ENCODE results near the gene SLC22A7. TPM values are rescaled to one million over a fixed set of nuclear protein-coding genes. Genes with fewer than 3 reads are reported as not detected.
"Not testable (repeated sequence)": the region's sequence is repeated elsewhere in the genome, so short reads cannot be mapped to it uniquely, and the experiment has no call there.

SLC22A7 gene
- total RNA-seq, 1 experiment from 2014 or later, result not detected

GRCh38 chr6:43298565-43299337, 691 bp downstream of the SLC22A7 start:
- Mint-ChIP-seq H3K27me3 (ENCODE audit: unreplicated experiment) (peaks cover 40% of the 10 kb centered on the region), H3K36me3 (ENCODE audit: insufficient read depth, unreplicated experiment) (no peaks in the 10 kb centered on the region), H3K27ac (ENCODE audit: unreplicated experiment) (no peak overlapping the region), H3K4me3 (ENCODE audit: low read depth, unreplicated experiment) (no peak overlapping the region), H3K4me1 (ENCODE audit: low read depth, unreplicated experiment) (no peaks in the 10 kb centered on the region), H3K9me3 (ENCODE audit: low read depth, unreplicated experiment) (no peaks in the 10 kb centered on the region)
- BruUV-seq (replicated peaks), result no TSS peak
- intact Hi-C loops (cut with micrococcal nuclease; ENCODE audit: unreplicated experiment), result no loop called here
- CTCF ChIA-PET, result interaction anchor here (1.9 kb wide), 1 partner anchor 10 kb away, joined by 7 read pairs; the partner anchor contains the start of gene CRIP3
- TF ChIP-seq CTCF (IDR thresholded peaks at IDR 0.05; ENCODE audit: unreplicated experiment), result no peak
- no peak for DNase-seq

- CTCF ChIA-PET, result interaction anchor here (0.9 to 1.2 kb wide), 2 partner anchors 9 to 20 kb away, joined by 3 read pairs; partner anchors contain the start of gene CRIP3
- no peak overlapping the region for H3K27ac Mint-ChIP-seq (ENCODE audit: unreplicated experiment)
- H3K4me1 Mint-ChIP-seq (ENCODE audit: low read depth, unreplicated experiment), result no peaks in the 10 kb centered on the region
- no TSS peak for BruUV-seq (replicated peaks)
- H3K27me3 Mint-ChIP-seq (ENCODE audit: unreplicated experiment), result peaks cover 40% of the 10 kb centered on the region
- intact Hi-C loops (cut with micrococcal nuclease; ENCODE audit: unreplicated experiment), result no loop called here
- DNase-seq, result no peak
- no peak overlapping the region for H3K4me3 Mint-ChIP-seq (ENCODE audit: low read depth, unreplicated experiment)
- H3K36me3 Mint-ChIP-seq (ENCODE audit: insufficient read depth, unreplicated experiment), result no peaks in the 10 kb centered on the region
- no peaks in the 10 kb centered on the region for H3K9me3 Mint-ChIP-seq (ENCODE audit: low read depth, unreplicated experiment)
- no peak for TF ChIP-seq CTCF (IDR thresholded peaks at IDR 0.05; ENCODE audit: unreplicated experiment)
These were observed 1.6 kb downstream of the SLC22A7 start for GRCh38 chr6:43299338-43300293.

GRCh38 chr6:43301081-43301870, 3.2 kb downstream of the SLC22A7 start:
- no peak for TF ChIP-seq CTCF (IDR thresholded peaks at IDR 0.05; ENCODE audit: unreplicated experiment)
- DNase-seq, result no peak
- peaks cover 40% of the 10 kb centered on the region for H3K27me3 Mint-ChIP-seq (ENCODE audit: unreplicated experiment)
- H3K4me3 Mint-ChIP-seq (ENCODE audit: low read depth, unreplicated experiment), result no peak overlapping the region
- H3K4me1 Mint-ChIP-seq (ENCODE audit: low read depth, unreplicated experiment), result no peaks in the 10 kb centered on the region
- intact Hi-C loops (cut with micrococcal nuclease; ENCODE audit: unreplicated experiment), result no loop called here
- BruUV-seq (replicated peaks), result no TSS peak
- no peak overlapping the region for H3K27ac Mint-ChIP-seq (ENCODE audit: unreplicated experiment)
- CTCF ChIA-PET, result interaction anchor here (1.2 kb wide), 1 partner anchor 204 kb away, joined by 3 read pairs; no protein-coding TSS in a partner anchor
- H3K9me3 Mint-ChIP-seq (ENCODE audit: low read depth, unreplicated experiment), result no peaks in the 10 kb centered on the region
- no peaks in the 10 kb centered on the region for H3K36me3 Mint-ChIP-seq (ENCODE audit: insufficient read depth, unreplicated experiment)

- BruUV-seq (replicated peaks), result no TSS peak
- no peak for TF ChIP-seq CTCF (IDR thresholded peaks at IDR 0.05; ENCODE audit: unreplicated experiment)
- no peaks in the 10 kb centered on the region for H3K9me3 Mint-ChIP-seq (ENCODE audit: low read depth, unreplicated experiment)
- DNase-seq, result no peak
- intact Hi-C loops (cut with micrococcal nuclease; ENCODE audit: unreplicated experiment), result no loop called here
- CTCF ChIA-PET, result no interaction called here
- H3K27me3 Mint-ChIP-seq (ENCODE audit: unreplicated experiment), result peaks cover 40% of the 10 kb centered on the region
- H3K4me1 Mint-ChIP-seq (ENCODE audit: low read depth, unreplicated experiment), result no peaks in the 10 kb centered on the region
- H3K36me3 Mint-ChIP-seq (ENCODE audit: insufficient read depth, unreplicated experiment), result no peaks in the 10 kb centered on the region
- no peak overlapping the region for H3K4me3 Mint-ChIP-seq (ENCODE audit: low read depth, unreplicated experiment)
- H3K27ac Mint-ChIP-seq (ENCODE audit: unreplicated experiment), result no peak overlapping the region
These were observed 4.1 kb downstream of the SLC22A7 start for GRCh38 chr6:43302126-43302525.

- intact Hi-C loops (cut with micrococcal nuclease; ENCODE audit: unreplicated experiment); H3K9me3 Mint-ChIP-seq (ENCODE audit: low read depth, unreplicated experiment); BruUV-seq (replicated peaks); H3K27ac Mint-ChIP-seq (ENCODE audit: unreplicated experiment); DNase-seq; H3K4me3 Mint-ChIP-seq (ENCODE audit: low read depth, unreplicated experiment); H3K36me3 Mint-ChIP-seq (ENCODE audit: insufficient read depth, unreplicated experiment); H3K4me1 Mint-ChIP-seq (ENCODE audit: low read depth, unreplicated experiment): not testable (repeated sequence)
- CTCF ChIA-PET, result interaction anchor here (0.6 kb wide), 1 partner anchor 20 kb away, joined by 3 read pairs; no protein-coding TSS in a partner anchor
- H3K27me3 Mint-ChIP-seq (ENCODE audit: unreplicated experiment), result peaks cover 40% of the 10 kb centered on the region
These were observed 4.9 kb downstream of the SLC22A7 start for GRCh38 chr6:43303006-43303405.
